Neuronal stem cell (in vitro differentiated cells): ENCODE measurements around the gene PKNOX1.
"Not testable (repeated sequence)": the region's sequence is repeated elsewhere in the genome, so short reads cannot be mapped to it uniquely, and the experiment has no call there.

Experiments used
- DNase-seq: peaks from one replicate; pipeline ENCODE4 v3.0.0-alpha.2; 2013; ENCODE audit warnings: low spot score
- H2AFZ ChIP-seq: one replicate; pipeline ENCODE4 v1.6.1; 2013; ENCODE audit warnings: mild to moderate bottlenecking, low read length, inconsistent platforms
- H2AK5ac ChIP-seq: 2 replicates; pipeline ENCODE4 v1.6.1; 2013; ENCODE audit warnings: low read depth, mild to moderate bottlenecking, inconsistent platforms, low read length, moderate library complexity, mixed read lengths
- H2BK120ac ChIP-seq: 2 replicates; pipeline ENCODE4 v1.6.1; 2013; ENCODE audit warnings: low read depth, mild to moderate bottlenecking, inconsistent platforms, low read length, moderate library complexity, mixed read lengths
- H2BK12ac ChIP-seq: one replicate; pipeline ENCODE4 v1.6.1; 2013; ENCODE audit warnings: low read length, inconsistent platforms
- H2BK15ac ChIP-seq: 2 replicates; pipeline ENCODE4 v1.6.1; 2013; ENCODE audit warnings: mild to moderate bottlenecking, low read length, inconsistent platforms, mixed read lengths
- H2BK5ac ChIP-seq: one replicate; pipeline ENCODE4 v1.6.1; 2013; ENCODE audit warnings: inconsistent platforms, mild to moderate bottlenecking, low read length, moderate library complexity
- H3K14ac ChIP-seq: one replicate; pipeline ENCODE4 v1.6.1; 2013; ENCODE audit warnings: low read length, inconsistent platforms
- H3K18ac ChIP-seq: 2 replicates; pipeline ENCODE4 v1.6.1; 2013; ENCODE audit warnings: low read length, inconsistent platforms
- H3K23ac ChIP-seq: 2 replicates; pipeline ENCODE4 v1.6.1; 2013; ENCODE audit warnings: low read depth, mild to moderate bottlenecking, mixed read lengths, low read length, inconsistent platforms; ENCODE audit not compliant: poor library complexity
- H3K27ac ChIP-seq: replicated peaks from 3 replicates; pipeline ENCODE4 v1.5.1; 2013; ENCODE audit warnings: low read length, inconsistent platforms
- H3K27me3 ChIP-seq, 3 experiments: 2 replicates each; pipeline ENCODE4 v1.6.1; 2013; ENCODE audit warnings: low read length in 3 of 3, mild to moderate bottlenecking in 2 of 3, inconsistent platforms in 1 of 3, low read depth in 1 of 3, mixed read lengths in 1 of 3, moderate library complexity in 1 of 3; ENCODE audit not compliant: control insufficient read depth in 3 of 3, insufficient read depth in 3 of 3
- H3K36me3 ChIP-seq, 2 donors: replicated peaks in 1 of 2; 2 replicates each; pipeline ENCODE4 v1.6.1; 2013; ENCODE audit warnings: low read length in 2 of 2; ENCODE audit not compliant: control insufficient read depth in 2 of 2, insufficient read depth in 2 of 2
- H3K4ac ChIP-seq: 2 replicates; pipeline ENCODE4 v1.6.1; 2013; ENCODE audit warnings: inconsistent platforms, mild to moderate bottlenecking, low read length, moderate library complexity
- H3K4me1 ChIP-seq, 2 donors: 1 replicate in 1 of 2; 2 replicates in 1 of 2; pipeline ENCODE4 v1.6.1; 2013; ENCODE audit warnings: low read length in 2 of 2, low read depth in 1 of 2; ENCODE audit not compliant: control insufficient read depth in 2 of 2, insufficient read depth in 1 of 2
- H3K4me2 ChIP-seq: one replicate; pipeline ENCODE4 v1.6.1; 2013; ENCODE audit warnings: mild to moderate bottlenecking, low read length, inconsistent platforms; ENCODE audit not compliant: insufficient read depth, poor library complexity, severe bottlenecking
- H3K4me3 ChIP-seq, 2 donors: 2 replicates each; pipeline ENCODE4 v1.5.1; 2013; ENCODE audit warnings: low read length in 2 of 2, mild to moderate bottlenecking in 2 of 2, inconsistent platforms in 1 of 2, moderate library complexity in 1 of 2
- H3K79me1 ChIP-seq: one replicate; pipeline ENCODE4 v1.6.1; 2013; ENCODE audit warnings: low read depth, mild to moderate bottlenecking, inconsistent platforms, low read length, moderate library complexity
- H3K9ac ChIP-seq: one replicate; pipeline ENCODE4 v1.6.1; 2013; ENCODE audit warnings: mild to moderate bottlenecking, low read depth, low read length, inconsistent platforms; ENCODE audit not compliant: poor library complexity
- H3K9me3 ChIP-seq, 2 donors: replicated peaks in 1 of 2; 2 replicates each; pipeline versions ENCODE3 to v1.6.1; 2013; ENCODE audit warnings: low read length in 2 of 2, mild to moderate bottlenecking in 2 of 2, inconsistent platforms in 1 of 2, low read depth in 1 of 2, mixed read lengths in 1 of 2, moderate library complexity in 1 of 2; ENCODE audit not compliant: control insufficient read depth in 2 of 2, insufficient read depth in 1 of 2
- H4K8ac ChIP-seq: one replicate; pipeline ENCODE4 v1.6.1; 2013; ENCODE audit warnings: low read depth, mild to moderate bottlenecking, inconsistent platforms, low read length, moderate library complexity
- H4K91ac ChIP-seq: one replicate; pipeline ENCODE4 v1.6.1; 2013; ENCODE audit warnings: low read length, low read depth, mild to moderate bottlenecking, inconsistent platforms; ENCODE audit not compliant: poor library complexity
- WGBS, 2 donors: extraction: QIAGEN DNeasy Blood & Tissue Kit; methylation state at CpG; one replicate each; pipeline ENCODE4 v1.1.7; 2013; ENCODE audit warnings: missing lambda C conversion rate in 2 of 2, mixed read lengths in 1 of 2; ENCODE audit not compliant: insufficient read length in 2 of 2, insufficient replicate concordance in 1 of 2; ENCODE audit errors: extremely low coverage in 2 of 2; 5-methylcytosine and 5-hydroxymethylcytosine counted together

The PKNOX1 gene

GRCh38 chr21:43001316-43001715, 27.0 kb downstream of the PKNOX1 start:
- peaks cover 0 to 3% of the 10 kb centered on the region in 2 donors for H3K4me1 ChIP-seq
- no peak overlapping the region for H2BK5ac ChIP-seq
- H3K79me1 ChIP-seq: peaks cover 2% of the 10 kb centered on the region
- no peak for DNase-seq
- no peak overlapping the region for H2BK15ac ChIP-seq
- H2BK120ac ChIP-seq: no peak overlapping the region
- H2AFZ ChIP-seq: no peak overlapping the region
- H3K9ac ChIP-seq: no peak overlapping the region
- no peak overlapping the region for H3K4me2 ChIP-seq
- no peak overlapping the region for H4K8ac ChIP-seq
- no peak overlapping the region for H3K14ac ChIP-seq
- peaks cover 17 to 20% of the 10 kb centered on the region in 2 donors for H3K9me3 ChIP-seq
- H3K4me3 ChIP-seq: peak overlapping the region in 1 of 2 donors; percentile 56
- no peak overlapping the region for H3K23ac ChIP-seq
- H2BK12ac ChIP-seq: no peak overlapping the region
- H4K91ac ChIP-seq: no peak overlapping the region
- H3K27me3 ChIP-seq: no peaks in the 10 kb centered on the region
- peak overlapping the region; percentile 11 for H3K18ac ChIP-seq
- H3K27ac ChIP-seq: no peak overlapping the region
- peaks cover 4 to 17% of the 10 kb centered on the region in 2 donors for H3K36me3 ChIP-seq
- no peak overlapping the region for H3K4ac ChIP-seq
- WGBS, 2 donors: no CpG with 5 or more reads among the region's 4 CpGs
- H2AK5ac ChIP-seq: no peak overlapping the region

GRCh38 chr21:43004926-43005325, 30.6 kb downstream of the PKNOX1 start:
- H2AK5ac ChIP-seq: no peak overlapping the region
- H3K9me3 ChIP-seq: peaks cover 8% of the 10 kb centered on the region in 2 donors
- H3K23ac ChIP-seq: no peak overlapping the region
- H4K91ac ChIP-seq: no peak overlapping the region
- WGBS, 2 donors: no CpG with 5 or more reads among the region's 8 CpGs
- H3K4me2 ChIP-seq: no peak overlapping the region
- no peak overlapping the region for H3K9ac ChIP-seq
- H2BK15ac ChIP-seq: no peak overlapping the region
- no peak overlapping the region for H3K14ac ChIP-seq
- no peak overlapping the region for H3K4me3 ChIP-seq
- no peak overlapping the region for H2BK12ac ChIP-seq
- no peak overlapping the region for H2AFZ ChIP-seq
- H3K27ac ChIP-seq: no peak overlapping the region
- H3K27me3 ChIP-seq: no peaks in the 10 kb centered on the region
- H3K4me1 ChIP-seq: peaks cover 0 to 3% of the 10 kb centered on the region in 2 donors
- H2BK5ac ChIP-seq: no peak overlapping the region
- peaks cover 6 to 46% of the 10 kb centered on the region in 2 donors for H3K36me3 ChIP-seq
- H4K8ac ChIP-seq: no peak overlapping the region
- no peak overlapping the region for H3K4ac ChIP-seq
- H3K18ac ChIP-seq: no peak overlapping the region
- peaks cover 5% of the 10 kb centered on the region for H3K79me1 ChIP-seq
- H2BK120ac ChIP-seq: no peak overlapping the region
- no peak for DNase-seq

- H3K4me3 ChIP-seq: no peak overlapping the region
- no CpG with 5 or more reads among the region's 9 CpGs for WGBS, 2 donors
- no peak overlapping the region for H3K4ac ChIP-seq
- peak overlapping the region; percentile 34 for H3K23ac ChIP-seq
- H3K79me1 ChIP-seq: peaks cover 3% of the 10 kb centered on the region
- H2AK5ac ChIP-seq: no peak overlapping the region
- no peak overlapping the region for H2BK15ac ChIP-seq
- H3K4me1 ChIP-seq: peaks cover 0 to 3% of the 10 kb centered on the region in 2 donors
- no peak overlapping the region for H2BK12ac ChIP-seq
- H3K27ac ChIP-seq: no peak overlapping the region
- no peaks in the 10 kb centered on the region for H3K27me3 ChIP-seq
- no peak overlapping the region for H3K14ac ChIP-seq
- H2BK120ac ChIP-seq: no peak overlapping the region
- H2BK5ac ChIP-seq: no peak overlapping the region
- no peak overlapping the region for H4K8ac ChIP-seq
- peak overlapping the region; percentile 12 for H3K9ac ChIP-seq
- no peak overlapping the region for H2AFZ ChIP-seq
- H3K4me2 ChIP-seq: no peak overlapping the region
- H3K18ac ChIP-seq: no peak overlapping the region
- peaks cover 5 to 7% of the 10 kb centered on the region in 2 donors for H3K9me3 ChIP-seq
- peaks cover 6 to 52% of the 10 kb centered on the region in 2 donors for H3K36me3 ChIP-seq
- no peak for DNase-seq
- H4K91ac ChIP-seq: no peak overlapping the region
These were observed 31.3 kb downstream of the PKNOX1 start for GRCh38 chr21:43005635-43006034.

DNA sequence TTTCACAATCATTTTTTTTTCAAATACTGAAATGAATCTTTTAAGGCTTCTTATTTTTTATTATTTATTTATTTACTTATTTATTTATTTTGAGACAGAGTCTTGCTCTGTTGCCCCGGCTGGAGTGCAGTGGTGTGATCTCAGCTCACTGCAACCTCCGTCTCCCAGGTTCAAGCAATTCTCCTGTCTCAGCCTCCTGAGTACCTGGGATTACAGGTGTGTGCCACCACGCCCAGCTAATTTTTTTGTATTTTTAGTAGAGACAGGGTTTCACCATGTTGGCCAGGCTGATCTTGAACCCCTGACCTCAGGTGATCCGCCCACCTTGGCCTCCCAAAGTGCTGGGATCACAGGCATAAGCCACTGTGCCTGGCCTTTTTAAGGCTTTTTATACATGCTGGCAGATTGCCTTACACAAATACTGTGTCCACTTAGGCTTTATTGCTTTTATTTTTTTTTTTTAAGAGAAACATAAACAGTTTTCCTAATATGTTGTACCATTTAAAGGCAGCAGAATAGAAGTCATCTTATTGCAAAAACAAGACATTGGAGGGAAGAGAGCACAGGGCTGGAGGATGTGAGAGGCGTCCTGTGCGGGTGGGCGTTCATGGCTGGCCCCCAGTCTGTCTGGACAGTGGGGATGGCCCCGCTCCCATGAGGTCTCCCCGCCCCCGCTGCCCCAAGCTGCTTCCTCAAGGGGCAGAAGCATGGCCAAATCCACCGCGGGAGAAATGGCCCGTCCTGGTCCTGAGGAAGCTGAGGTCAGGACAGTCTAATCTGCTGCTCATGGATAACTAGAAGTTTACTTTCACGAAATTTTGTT, 31.9 kb downstream of the PKNOX1 start:
- H3K4me3 ChIP-seq, H3K27ac ChIP-seq, H3K4me1 ChIP-seq, H3K27me3 ChIP-seq, H3K4me2 ChIP-seq, H3K23ac ChIP-seq, H2BK12ac ChIP-seq, H4K8ac ChIP-seq, H3K9me3 ChIP-seq, H4K91ac ChIP-seq, H2BK5ac ChIP-seq, H2BK120ac ChIP-seq, H2AK5ac ChIP-seq, H3K79me1 ChIP-seq, H2BK15ac ChIP-seq, H3K9ac ChIP-seq, H3K4ac ChIP-seq, DNase-seq, H2AFZ ChIP-seq, H3K18ac ChIP-seq, H3K14ac ChIP-seq: not testable (repeated sequence)
- no CpG with 5 or more reads among the region's 14 CpGs for WGBS, 2 donors
- H3K36me3 ChIP-seq: peaks cover 7 to 53% of the 10 kb centered on the region in 2 donors
